HG03439 (cell line): ENCODE measurements around the gene UNC45B.
"Not testable (repeated sequence)": the region's sequence is repeated elsewhere in the genome, so short reads cannot be mapped to it uniquely, and the experiment has no call there.

Experiments used
- ATAC-seq: cut with Tn5 transposase; IDR thresholded peaks from one replicate; pipeline ENCODE4 v1.9.1; 2021; ENCODE audit warnings: mild to moderate bottlenecking, moderate library complexity; ENCODE audit not compliant: unreplicated experiment

UNC45B gene

GRCh38 chr17:35147375-35147905 is at the start of gene UNC45B:
Gene UNC45B, plus strand, starts transcription at chr17:35147817. Its CDS starts 447 bp downstream, at chr17:35148264.
- ATAC-seq: no peak

GRCh38 chr17:35099908-35100307 is 47.7 kb upstream of the UNC45B start:
- ATAC-seq: no peak

GRCh38 chr17:35101036-35101435 is 46.6 kb upstream of the UNC45B start:
- ATAC-seq: no peak

DNA sequence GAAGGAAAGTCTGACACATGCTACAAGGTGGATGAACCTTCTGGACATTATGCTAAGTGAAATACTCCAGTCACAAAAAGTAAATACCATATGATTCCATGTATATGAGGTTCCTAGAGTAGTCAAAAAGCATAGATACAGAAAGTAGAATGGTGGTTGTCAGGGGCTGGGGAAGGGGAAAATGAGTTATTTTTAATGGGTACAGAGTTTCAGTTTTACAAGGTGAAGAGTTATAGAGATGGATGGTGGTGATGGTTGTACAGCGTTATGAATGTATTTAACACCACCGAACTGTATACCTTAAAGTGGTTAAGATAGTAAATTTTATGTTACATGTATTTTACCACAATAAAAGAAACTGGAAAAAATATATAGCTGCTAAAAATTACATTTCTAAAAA is 45.9 kb upstream of the UNC45B start:
- ATAC-seq: no peak

DNA sequence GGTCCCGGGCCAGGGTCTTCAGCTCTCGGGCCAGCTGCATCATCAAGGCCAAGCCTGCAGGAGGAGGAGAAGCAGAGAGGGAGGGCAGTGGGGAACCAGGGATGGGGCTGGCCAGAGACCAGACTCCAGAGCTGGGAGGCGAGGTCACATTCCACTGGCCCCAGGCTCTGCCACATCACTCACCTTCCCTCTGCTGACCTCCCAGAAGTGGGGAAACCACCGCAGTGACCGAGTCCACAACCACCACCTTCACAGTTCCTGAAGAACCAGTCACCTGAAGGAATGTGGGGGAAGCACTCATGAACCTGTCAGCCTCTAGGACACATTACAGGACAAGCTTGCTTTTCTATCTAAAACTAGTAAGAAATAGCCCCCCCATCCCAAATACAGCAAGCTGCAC is 44.3 kb upstream of the UNC45B start:
- no peak for ATAC-seq

- ATAC-seq: no peak
Measured at GRCh38 chr17:35104844-35105450, 42.7 kb upstream of the UNC45B start.

DNA sequence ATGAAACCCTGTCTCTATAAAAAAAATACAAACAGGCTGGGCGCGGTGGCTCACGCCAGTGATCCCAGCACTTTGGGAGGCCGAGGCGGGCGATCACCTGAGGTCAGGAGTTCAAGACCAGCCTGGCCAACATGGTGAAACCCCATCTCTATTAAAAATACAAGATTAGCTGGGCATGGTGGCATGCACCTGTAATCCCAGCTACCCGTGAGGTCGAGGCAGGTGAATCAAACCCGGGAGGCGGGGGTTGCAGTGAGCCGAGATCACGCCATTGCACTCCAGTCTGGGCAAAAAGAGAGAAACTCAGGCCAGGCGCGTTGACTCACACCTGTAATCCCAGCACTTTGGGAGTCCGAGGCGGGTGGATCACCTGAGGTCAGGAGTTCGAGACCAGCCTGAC is 36.8 kb upstream of the UNC45B start:
- ATAC-seq: not testable (repeated sequence)

GRCh38 chr17:35116845-35117244 is 30.8 kb upstream of the UNC45B start:
- ATAC-seq: no peak

DNA sequence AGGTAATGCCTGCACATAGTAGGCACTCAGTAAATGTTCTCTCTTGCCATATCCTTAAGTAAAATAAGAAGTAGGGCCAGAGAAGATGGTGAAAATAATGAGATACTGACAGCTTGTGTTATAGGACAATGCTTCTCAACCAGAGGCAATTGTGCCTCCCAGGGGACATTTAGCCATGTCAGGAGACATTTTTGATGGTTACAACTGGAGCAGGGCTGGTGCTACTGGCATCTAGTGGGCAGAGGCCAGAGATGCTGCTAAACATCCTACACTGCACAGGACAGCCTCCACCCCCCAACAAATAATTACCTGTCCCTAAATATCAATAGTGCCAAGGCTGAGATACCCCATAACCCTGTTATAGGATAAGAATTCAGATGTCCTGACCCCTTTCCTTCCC is 29.6 kb upstream of the UNC45B start:
- no peak for ATAC-seq

DNA sequence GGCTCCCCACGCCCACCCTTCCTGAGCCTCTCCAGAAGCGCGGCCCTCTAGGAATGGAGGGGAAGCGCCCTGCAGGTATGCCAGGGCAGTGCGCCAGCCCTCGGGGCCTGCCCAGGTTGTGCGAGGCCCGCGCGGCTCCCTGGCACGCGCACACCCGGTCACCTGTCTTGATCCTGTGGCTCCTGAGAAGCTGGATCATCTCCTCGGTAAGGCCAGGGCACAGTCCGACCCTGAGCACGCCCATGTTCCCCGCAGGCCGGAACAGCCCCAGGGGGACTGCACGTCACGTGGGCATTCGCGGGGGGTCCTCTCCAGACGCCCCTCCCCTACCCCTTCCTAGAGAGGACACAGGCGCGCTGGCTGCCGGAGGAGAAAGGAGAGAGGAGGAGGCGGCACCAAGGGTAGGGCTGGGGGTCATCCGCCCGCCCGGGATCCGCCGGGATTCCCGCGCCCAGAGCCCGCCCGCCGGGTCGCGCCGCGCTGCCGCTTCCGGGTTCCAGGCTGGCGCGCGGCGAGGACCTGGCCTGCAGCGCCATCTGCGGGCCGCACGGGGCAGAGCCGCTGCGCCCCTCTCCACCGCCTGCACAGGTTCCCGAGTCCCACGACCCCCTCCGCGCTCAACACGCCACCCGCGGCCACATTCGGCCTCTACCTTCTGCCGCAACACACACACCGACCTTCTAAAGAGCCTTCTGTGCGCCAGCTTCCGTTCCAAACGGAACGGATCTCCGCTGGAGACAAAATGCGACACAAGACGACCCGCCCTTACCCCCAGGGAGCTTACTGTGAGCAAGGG is 28.0 kb upstream of the UNC45B start, which contains the start of gene RAD51D:
Gene RAD51D, minus strand, starts transcription at position 491 of the 796 bp plus-strand sequence. Its CDS starts 247 bp downstream, at position 244.
- ATAC-seq: peak; percentile 79

- ATAC-seq: no peak
Measured at GRCh38 chr17:35121315-35121714, 26.3 kb upstream of the UNC45B start, which contains the start of gene FNDC8. Gene FNDC8, plus strand, starts transcription at chr17:35121615. Its CDS starts 79 bp downstream, at chr17:35121694.

DNA sequence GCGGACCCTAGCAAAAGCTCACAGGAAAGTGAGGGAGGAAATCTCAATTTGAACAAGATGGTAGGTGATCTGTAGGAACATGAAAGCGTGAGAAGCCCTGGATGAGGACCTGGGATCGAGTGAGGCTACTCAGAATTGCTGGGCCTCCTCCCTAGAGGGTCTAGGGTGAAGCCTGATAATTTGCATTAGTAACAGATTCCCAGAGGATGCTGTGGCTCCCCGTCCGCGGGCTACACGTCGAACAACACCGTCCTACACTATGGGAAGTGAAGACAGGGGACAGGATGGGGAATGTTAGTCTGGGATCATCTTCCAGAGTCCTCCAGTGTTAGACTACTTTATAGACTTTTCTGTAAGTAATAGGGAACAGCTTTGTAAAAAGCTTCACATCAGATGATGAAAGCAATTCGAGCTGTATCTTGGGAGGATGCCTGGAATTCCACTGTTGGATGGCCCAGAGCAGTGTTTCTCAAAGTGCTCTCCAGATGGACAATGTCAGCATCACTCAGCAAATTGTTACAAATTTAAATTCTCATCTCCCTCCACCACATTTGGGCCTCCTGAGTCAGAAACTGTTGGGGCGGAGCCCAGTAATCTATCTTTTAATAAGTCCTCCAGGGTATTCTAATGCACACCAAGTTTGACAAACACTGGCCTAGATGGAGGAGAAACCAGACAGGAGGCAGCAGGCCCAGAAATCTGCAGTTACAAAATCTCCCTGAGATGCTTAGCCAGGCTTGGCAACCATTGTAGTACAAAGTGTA is 19.7 kb upstream of the UNC45B start:
- ATAC-seq: no peak

- ATAC-seq: no peak
Measured at GRCh38 chr17:35129154-35129972, 18.3 kb upstream of the UNC45B start.

DNA sequence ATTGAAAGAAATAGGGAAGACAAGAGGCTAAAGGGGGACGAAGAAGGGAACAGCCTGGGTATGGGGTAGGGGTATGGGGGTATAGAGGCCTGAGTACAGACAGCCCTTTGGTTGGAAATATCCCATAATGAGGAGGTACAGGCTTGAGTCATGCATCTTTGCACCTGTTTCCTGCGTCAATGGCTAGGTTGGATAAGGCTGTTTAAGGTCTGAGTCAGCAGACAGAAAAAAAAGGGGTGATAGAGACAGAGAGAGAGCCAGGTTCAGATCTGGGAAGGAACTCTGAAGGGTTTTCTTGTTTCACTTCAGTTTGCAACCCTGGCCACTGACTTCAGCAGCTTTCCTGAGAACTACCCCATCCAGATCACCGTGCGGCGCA is 17.7 kb upstream of the UNC45B start:
- no peak for ATAC-seq

DNA sequence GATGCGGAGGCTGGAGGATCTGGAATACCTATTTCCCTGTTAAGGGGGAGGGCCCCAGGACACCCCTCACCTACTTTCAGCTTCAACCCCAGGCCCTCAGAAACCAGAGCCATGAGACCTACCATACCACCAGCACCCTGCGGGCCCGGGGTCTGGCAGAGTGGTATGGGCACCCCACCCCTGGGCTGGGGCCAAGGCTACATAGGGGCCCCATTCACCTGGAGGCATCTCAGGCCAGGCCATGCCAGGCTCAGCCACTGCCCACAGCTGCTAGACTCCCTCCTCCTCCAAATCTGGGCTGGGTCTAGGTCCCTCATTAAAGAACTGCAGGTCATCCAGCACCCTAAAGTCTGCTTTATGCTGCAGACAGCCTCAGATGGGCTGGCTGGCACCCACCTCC is 17.2 kb upstream of the UNC45B start:
- no peak for ATAC-seq

DNA sequence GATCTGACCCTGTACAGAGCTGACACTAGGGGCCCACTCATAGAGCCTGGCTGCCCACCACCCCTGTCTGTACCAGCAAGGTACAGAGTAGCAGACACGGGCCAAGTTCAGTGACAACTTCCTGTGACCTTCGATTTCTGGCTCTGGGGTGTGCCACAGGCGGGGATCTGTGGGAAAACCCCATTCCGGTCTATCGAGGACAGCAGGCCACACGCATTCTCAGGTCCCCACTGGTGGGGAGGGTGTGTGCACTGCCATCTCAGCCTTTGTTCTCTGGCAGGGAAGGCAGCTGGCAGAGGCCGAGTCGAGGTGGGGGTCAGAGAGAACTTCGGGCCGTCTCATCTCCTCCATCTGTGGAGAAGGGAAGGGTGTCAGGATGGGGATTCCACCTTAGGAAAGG is 15.5 kb upstream of the UNC45B start:
- no peak for ATAC-seq

DNA sequence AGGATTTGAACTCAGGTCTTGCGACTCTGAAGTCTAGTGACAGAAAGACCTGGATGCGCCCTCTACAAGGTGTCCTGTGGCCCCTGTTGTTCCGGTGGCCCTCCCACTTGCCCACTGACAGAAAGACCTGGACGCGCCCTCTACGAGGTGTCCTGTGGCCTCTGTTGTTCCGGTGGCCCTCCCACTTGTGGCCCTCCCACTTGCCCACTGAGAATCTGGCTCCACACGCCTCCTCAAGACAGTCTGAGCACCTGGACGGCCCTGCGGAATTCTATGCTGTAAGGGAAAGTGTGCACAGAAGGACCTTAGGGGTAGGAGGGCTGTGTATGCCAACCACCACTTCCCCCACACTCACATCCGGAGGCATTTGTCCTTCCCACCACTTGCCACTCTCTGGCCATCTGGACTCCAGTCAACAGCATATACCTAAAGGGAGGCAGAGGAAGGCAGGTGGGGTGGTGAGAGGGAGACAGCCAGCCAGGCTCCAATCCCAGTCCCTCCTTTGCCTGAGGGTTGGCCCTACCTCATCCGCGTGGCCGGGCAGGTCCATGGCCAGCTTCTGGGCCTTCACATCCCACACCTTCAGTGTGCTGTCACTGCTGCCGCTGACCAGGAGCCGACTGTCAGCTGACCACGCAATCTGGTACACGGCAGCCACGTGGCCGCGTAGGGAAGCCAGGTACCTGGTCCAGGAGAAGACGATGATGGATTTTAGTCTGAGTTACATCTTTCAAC is 14.6 kb upstream of the UNC45B start:
- no peak for ATAC-seq

- ATAC-seq: no peak
Measured at GRCh38 chr17:35135322-35135721, 12.3 kb upstream of the UNC45B start.

GRCh38 chr17:35138218-35138617 is 9.4 kb upstream of the UNC45B start:
- ATAC-seq: no peak
